ENCODE measurements around the gene GDI1. TPM values are rescaled to one million over a fixed set of nuclear protein-coding genes. Genes with fewer than 3 reads are reported as not detected.

GDI1 gene
- total RNA-seq, 2 donors from 2014 or later, result 63.3 to 65.0 TPM

DNA sequence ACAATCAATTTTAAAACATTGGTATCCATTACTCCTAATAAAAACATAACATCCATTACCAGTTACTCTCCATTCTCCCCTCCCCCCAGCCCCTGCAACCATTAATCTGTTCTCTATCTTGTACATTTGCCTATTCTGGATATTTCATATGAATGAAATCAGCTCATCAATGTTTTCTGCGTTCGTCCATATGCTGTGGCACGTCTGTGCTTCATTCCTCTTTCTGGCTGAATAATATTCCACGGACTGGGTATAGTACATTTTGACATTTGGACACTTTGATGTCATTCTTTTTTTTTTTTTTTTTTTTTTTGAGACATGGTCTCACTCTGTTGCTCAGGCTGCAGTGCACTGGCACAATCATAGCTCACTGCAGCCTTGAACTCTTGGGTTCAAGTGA lies 33.1 kb upstream of the GDI1 start:
- ATAC-seq (no peak), DNase-seq (no peak)
- intact Hi-C loops (cut with DNase I, micrococcal nuclease), result no loop called here

GRCh38 chrX:154404625-154405192 lies 32.2 kb upstream of the GDI1 start:
- DNase-seq (no peak), ATAC-seq (no peak)
- intact Hi-C loops (cut with DNase I, micrococcal nuclease), result no loop called here

DNA sequence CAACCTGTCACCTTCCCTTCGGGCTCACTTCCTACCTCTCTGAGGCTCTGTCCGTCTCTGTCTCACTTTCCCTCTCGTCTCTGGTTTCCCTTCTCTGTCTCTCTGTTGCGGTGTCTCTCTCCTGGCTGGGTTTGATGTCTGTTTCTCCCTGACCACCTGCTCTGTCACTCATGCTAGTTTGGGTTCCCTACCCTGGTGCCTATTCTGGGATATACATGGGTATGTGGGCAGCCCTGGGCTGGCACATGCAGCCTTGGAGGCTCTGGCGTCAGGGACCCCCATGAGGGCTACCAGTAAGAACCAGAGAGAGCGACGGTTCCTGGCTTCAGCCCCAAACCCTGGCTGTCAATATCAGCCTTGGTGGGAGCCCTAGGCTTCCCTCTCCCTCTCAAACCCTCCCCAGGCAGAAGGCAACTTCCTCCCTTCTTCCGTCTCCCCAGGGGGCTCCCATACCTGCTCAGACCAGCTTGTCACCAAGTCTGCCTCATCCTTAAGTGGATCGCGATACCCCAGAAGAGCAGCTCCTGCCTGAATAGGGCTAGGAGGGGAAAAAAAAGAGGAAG lies 28.2 kb upstream of the GDI1 start:
- DNase-seq (no peak), ATAC-seq (no peak)
- intact Hi-C loops (cut with DNase I, micrococcal nuclease), result no loop called here

DNA sequence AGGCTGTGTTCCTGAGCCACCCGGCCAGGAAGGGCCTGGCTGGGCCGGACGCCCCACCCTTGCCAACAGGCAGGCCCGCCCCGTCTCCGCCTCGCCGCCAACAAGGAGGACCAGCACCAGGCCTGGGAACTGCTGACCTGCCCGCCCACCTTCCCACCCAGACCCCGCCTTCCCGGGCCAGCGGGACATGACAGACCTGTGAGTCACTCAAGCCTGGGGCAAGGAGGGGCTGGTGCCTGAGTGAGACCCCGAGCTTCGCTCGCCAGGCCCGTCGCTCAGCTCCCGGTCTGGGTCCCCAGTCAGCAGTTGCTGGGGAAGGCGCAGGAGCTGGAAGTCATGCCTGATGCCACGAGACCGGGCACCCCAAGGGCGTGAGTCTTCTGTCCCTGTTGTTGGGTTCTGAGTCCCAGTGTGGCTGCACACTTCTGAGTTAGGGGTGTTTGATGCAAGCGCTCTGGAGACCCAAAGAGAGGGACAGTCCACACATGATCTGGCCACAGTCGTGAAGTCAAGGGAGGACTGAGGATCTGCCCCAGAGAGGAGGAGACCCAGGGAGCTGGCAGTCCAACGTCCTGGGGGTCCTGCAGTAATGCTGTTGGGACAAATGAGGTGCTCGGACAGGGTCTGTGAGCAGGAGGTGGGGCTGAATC lies 27.6 kb upstream of the GDI1 start, which contains the start of gene DNASE1L1:
Gene DNASE1L1, minus strand, starts transcription at position 33 of the 650 bp plus-strand sequence. CDS start 3,686 bp downstream, outside the sequence.
- intact Hi-C loops (cut with DNase I, micrococcal nuclease), result no loop called here
- DNase-seq (peak; percentile 86 to 93), ATAC-seq (peak; percentile 83)

DNA sequence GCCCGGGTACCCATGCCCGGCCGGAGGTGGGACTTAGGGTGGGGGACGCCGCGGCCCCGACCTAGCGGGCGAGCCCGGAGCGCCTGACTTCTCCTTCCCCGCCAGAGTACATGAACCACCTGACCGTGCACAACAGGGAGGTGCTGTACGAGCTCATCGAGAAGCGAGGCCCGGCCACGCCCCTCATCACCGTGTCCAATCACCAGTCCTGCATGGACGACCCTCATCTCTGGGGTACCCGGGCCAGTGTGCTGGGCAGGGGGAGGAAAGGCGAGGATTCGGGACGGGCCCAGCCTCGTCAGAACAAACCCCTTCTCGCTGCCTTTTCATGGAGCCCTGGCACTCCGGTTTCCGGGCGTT lies 25.0 kb upstream of the GDI1 start:
- DNase-seq, result peak; percentile 80 to 84
- intact Hi-C loops (cut with DNase I, micrococcal nuclease), result no loop called here
- peak; percentile 69 for ATAC-seq

DNA sequence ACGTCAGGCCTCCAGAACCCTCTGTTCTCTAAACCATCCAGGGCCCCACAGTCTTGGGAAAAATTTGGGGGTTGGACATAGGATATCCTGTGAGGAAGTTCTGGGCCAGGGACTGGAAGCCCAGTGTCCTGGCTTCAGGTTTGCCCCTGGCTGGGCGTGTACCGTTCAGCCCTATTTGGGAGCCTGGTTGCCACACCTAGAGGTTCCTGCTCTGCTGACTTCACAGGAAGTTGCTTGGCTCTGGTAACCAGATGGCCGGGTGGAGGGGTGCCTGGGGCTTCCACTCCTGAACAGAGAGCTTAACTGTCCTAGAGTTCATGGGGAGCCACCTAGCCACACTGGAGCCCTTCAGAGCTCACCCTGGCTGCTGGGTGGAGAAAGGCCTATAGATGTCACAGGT lies 24.5 kb upstream of the GDI1 start:
- intact Hi-C loops (cut with DNase I, micrococcal nuclease), result no loop called here
- DNase-seq (peak; percentile 47 to 55), ATAC-seq (peak; percentile 27)

GRCh38 chrX:154413142-154413541 lies 23.8 kb upstream of the GDI1 start:
- intact Hi-C loops (cut with DNase I, micrococcal nuclease), result no loop called here
- ATAC-seq, result no peak
- no peak for DNase-seq

GRCh38 chrX:154417157-154417556 lies 19.8 kb upstream of the GDI1 start:
- ATAC-seq, result no peak
- intact Hi-C loops (cut with DNase I, micrococcal nuclease), result no loop called here
- DNase-seq, result no peak

DNA sequence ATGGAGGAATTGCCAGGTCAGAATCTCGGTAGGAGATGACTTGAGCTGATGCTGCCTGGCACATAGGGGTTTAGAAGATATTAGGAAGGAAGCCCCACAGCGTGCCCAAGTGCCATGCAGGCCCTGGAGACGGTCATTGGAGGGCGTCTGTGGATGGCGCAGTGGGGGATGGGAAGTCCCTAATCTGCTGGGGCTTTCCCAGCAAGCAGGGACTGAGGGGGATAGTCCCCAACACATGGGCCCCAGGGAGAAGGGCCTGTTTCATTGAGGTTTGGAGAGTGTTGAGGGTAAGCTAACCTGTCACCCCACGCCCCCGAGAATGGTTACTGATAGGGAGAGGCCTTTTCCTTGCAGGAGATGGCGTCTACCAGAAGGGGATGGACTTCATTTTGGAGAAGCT lies 17.8 kb upstream of the GDI1 start:
- intact Hi-C loops (cut with DNase I, micrococcal nuclease), result no loop called here
- ATAC-seq, result no peak

GRCh38 chrX:154419688-154420401 lies 17.1 kb upstream of the GDI1 start:
- no peak for ATAC-seq
- no peak for DNase-seq
- intact Hi-C loops (cut with DNase I, micrococcal nuclease), result no loop called here

More for the DNA sequence above, 17.8 kb upstream of the GDI1 start:
- no peak for DNase-seq

DNA sequence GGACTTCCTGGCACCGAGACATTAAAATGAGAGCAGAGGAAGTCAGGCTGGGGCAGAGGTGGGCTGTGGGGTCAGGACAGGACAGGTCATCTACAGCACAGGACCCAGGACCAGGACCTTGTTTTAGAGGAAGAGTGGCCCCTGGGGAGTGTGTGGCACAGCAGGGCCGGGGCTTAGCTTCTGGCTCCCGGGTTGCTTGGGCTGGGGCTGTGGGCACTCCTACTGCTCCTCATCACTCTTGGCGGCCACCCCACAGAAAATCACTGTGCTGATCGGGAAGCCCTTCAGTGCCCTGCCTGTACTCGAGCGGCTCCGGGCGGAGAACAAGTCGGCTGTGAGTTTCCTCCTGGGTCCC lies 16.6 kb upstream of the GDI1 start:
- DNase-seq (no peak), ATAC-seq (no peak)
- intact Hi-C loops (cut with DNase I, micrococcal nuclease), result no loop called here

- ATAC-seq, result no peak
- no peak for DNase-seq
- intact Hi-C loops (cut with DNase I, micrococcal nuclease), result no loop called here
Measured at GRCh38 chrX:154426916-154427770, 9.8 kb upstream of the GDI1 start.

GRCh38 chrX:154428176-154429171 lies 8.5 kb upstream of the GDI1 start, which contains the start of gene ATP6AP1:
TSS of gene ATP6AP1 (plus strand) at chrX:154428677. CDS start at chrX:154428693, 16 bp downstream.
- DNase-seq (peak; percentile 90 to 94), ATAC-seq (peak; percentile 98)
- intact Hi-C loops (cut with DNase I, micrococcal nuclease), result no loop called here

- DNase-seq (no peak), ATAC-seq (no peak)
- intact Hi-C loops (cut with DNase I, micrococcal nuclease), result no loop called here
Measured at GRCh38 chrX:154429711-154430110, 7.2 kb upstream of the GDI1 start.

DNA sequence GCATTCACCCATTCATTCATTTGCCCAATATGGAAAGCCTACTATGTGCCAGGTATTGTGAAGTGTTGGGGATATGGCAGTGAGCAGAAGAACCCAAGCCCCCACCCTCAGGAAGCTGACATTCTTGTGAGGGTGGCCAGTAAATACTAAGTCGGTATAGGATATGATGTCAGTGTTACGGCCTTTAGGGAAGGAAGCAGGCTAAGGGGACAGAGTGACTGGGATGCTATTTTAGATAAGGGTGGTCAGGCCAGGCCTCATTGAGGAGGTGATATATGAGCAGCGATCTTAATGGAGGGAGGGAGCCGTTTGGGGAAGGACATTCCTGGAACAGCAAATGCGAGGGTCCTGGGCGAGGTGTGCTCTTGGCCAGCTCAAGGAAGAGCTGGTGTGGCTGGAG lies 6.5 kb upstream of the GDI1 start:
- intact Hi-C loops (cut with DNase I, micrococcal nuclease), result no loop called here
- DNase-seq (no peak), ATAC-seq (no peak)

- DNase-seq, result no peak
- intact Hi-C loops (cut with DNase I, micrococcal nuclease), result no loop called here
- no peak for ATAC-seq
Measured at GRCh38 chrX:154430916-154431315, 6.0 kb upstream of the GDI1 start.

DNA sequence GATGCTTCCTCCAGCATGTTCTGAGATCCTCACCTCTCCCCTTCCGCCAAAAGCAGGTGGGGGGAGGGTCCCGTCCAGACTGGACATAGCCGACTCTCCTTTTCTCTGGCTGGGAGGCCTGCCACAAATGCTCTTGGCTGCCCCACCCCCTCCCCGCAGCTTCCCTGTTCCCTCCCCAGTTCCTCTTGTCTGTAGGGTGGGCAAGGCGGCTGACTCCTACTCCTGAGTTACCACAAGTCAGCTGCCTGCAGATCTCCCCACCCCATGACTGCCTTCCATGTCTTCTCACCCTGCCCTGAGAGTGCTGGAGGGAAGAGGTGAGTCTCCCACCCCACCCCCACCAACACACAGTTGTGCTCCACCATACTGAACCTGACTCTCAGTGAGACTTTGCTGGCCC lies 5.6 kb upstream of the GDI1 start:
- DNase-seq (no peak), ATAC-seq (no peak)
- intact Hi-C loops (cut with DNase I, micrococcal nuclease), result no loop called here

GRCh38 chrX:154432210-154432609 lies 4.7 kb upstream of the GDI1 start:
- no peak for ATAC-seq
- intact Hi-C loops (cut with DNase I, micrococcal nuclease), result no loop called here

More at GRCh38 chrX:154432210-154432609, 4.7 kb upstream of the GDI1 start:
- no peak for DNase-seq
